HG03469 (cell line): ENCODE data around the gene ZSCAN9.
A peak's percentile ranks its signal among the peaks of the same experiment; 100 is the strongest.

ENCODE experiments used
- ATAC-seq: cut with Tn5 transposase; IDR thresholded peaks from one replicate; pipeline ENCODE4 v1.9.1; 2021; ENCODE audit warnings: mild to moderate bottlenecking, moderate library complexity, moderate number of reproducible peaks; ENCODE audit not compliant: unreplicated experiment

ZSCAN9 gene

GRCh38 chr6:28266563-28266961 is 41.5 kb downstream of the ZSCAN9 start:
- ATAC-seq = no peak

DNA sequence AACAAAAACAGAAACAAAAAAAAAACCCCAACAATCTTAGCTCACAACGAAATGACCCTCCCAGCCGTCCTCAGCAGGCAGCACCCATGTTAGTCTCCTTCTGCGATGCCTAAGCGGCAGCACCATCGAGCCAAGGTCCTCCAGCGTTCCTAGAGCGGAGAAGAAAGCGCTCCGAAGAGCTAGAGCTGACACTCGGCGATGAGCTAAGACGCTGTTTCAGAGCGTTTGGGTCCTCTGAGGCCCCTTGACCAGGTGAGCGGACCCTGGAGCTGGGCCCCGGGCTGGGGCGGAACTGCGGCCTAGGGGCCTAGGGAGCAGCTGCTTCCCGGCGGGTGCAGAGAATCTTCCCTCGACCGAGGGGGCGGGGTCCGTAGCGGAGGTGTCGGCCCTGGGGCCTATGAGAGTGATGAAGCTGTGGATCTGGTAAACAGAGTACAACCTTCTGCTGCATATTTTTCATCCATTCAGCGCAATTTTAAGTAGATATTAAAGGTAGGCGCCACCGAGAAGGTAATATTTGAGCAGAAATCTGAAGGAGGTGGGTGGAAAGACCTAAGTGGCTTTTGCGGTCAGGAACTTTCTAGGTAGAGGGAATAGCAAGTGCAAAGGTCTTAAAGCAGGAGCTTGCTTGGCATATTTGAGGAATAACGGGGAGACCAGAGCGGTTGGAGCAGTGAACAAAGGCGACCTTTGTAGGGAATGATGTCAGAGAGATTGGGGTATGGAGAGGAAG is 42.1 kb downstream of the ZSCAN9 start, which contains the start of gene ZSCAN26:
Gene ZSCAN26 (plus strand): TSS at position 182 of the 733 bp plus-strand sequence. CDS start 4,777 bp downstream, outside the sequence.
- ATAC-seq = peak; percentile 85

GRCh38 chr6:28267695-28268059 is 42.6 kb downstream of the ZSCAN9 start:
- no peak for ATAC-seq

DNA sequence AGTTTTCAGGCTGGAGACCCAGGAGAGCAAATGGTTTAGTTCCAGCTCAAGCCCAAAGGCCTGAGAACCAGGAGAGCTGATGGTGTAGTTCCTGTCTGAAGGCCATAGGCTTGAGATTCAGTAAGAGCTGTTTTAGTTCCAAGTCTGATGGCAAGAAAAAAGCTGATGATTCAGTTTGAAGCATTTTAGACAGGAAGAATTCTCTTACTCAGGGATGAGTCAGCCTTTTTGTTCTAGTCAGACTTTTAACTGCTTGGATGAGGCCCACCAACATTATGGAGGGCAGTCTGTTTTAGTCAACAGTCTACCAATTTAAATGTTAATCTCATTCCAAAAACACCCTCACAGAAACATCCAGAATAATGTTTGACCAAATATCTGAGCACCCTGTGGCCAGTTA is 44.4 kb downstream of the ZSCAN9 start:
- ATAC-seq = no peak

- ATAC-seq = no peak
These were observed 49.8 kb downstream of the ZSCAN9 start for GRCh38 chr6:28274888-28275287.

DNA sequence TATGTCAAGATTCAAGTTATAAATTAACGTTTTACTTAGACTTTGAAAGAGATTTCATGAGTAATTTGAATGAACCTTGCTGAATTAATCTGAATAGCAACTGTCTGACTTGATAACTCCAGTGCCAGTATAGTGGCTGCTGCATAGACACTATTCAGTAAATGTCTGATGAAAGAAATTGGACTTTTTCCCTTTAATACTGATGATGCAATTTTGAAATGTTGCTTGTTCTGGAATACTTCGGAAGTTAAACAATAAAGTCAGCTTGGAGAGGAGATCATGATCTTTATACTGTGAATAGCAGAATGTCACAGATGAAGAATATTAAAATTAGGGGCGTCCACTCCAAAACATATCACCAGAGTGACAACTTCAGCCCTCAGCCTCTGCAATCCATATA is 52.7 kb downstream of the ZSCAN9 start:
- no peak for ATAC-seq

- no peak for ATAC-seq
These were observed 55.7 kb downstream of the ZSCAN9 start for GRCh38 chr6:28280595-28281287.

DNA sequence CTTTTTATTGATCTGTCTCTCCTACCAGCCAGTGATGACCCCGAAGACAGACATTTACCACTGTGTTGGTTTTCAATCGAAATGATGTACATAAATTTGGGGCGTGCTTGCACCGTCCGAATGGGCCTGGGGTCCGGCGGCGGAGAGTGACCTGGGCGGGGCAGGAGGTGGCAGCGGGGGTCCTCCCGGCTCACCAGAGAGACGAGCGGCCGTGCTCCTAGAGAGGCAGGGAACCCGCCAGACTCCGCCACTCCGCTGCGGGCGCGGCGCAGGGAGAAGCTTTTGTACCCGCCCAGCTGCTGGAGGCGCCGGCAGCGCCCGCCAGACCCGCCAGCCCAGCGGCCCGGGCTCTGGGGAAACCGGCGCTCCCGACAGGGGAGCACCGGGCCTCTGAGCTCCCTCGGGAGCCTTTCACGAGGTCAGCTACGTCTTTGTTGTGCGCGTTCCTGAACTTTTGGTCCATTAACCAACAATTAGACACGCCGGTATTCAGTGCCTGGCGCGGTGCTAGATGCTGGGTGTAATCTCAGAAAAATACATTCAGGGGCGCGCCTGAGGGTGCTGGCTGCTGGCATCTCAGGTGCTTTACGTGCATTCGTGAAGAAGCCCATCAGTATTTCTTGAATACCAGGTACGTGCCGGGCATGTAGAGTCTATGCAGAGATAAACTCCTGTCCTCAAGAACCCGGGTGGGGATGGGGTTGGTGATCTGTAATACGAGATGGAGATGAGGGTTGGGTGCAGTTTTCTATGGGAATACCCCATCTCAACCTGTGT is 56.4 kb downstream of the ZSCAN9 start, which contains the start of gene PGBD1:
Gene PGBD1 (plus strand): TSS at position 285 of the 777 bp plus-strand sequence. CDS start 2,242 bp downstream, outside the sequence.
- no peak for ATAC-seq

DNA sequence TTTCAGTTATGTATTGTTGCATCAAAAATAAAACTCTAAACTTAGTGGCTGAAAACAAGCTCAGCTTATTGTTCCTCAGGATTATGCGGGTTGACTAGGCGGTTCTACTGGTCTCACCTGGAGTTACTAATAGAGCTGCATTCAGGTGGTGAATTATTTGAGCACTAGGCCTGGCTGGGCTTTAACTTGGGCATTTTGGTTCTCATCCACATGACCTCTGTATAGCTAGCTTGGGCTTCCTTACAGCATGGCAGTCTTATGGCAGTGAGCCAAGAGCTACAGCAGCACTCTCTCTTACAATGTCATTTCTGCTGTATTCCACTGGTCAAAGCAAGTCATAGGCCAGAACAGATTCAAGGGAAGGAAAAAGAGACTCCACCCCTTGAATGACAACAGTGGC is 57.9 kb downstream of the ZSCAN9 start:
- no peak for ATAC-seq
